PFSK-1 (cell line): Measurements from ENCODE around the gene SVIL.

Experiments
- FOXP2 ChIP-seq: optimal IDR thresholded peaks from 2 replicates; pipeline ENCODE3; 2011; ENCODE audit warnings: borderline replicate concordance, control low read depth, inconsistent platforms; ENCODE audit not compliant: insufficient read depth; ENCODE audit errors: extremely low read length, extremely low read depth
- POLR2AphosphoS5 ChIP-seq: IDR thresholded peaks from 2 replicates; pipeline ENCODE4 v1.6.1; 2012; ENCODE audit warnings: low read depth, mild to moderate bottlenecking, control low read depth, low read length, moderate library complexity
- SIN3A ChIP-seq: IDR thresholded peaks from 2 replicates; pipeline ENCODE4 v1.6.1; 2012; ENCODE audit warnings: mild to moderate bottlenecking, low read length, moderate library complexity, borderline replicate concordance; ENCODE audit not compliant: insufficient read depth
- TAF1 ChIP-seq: IDR thresholded peaks from 2 replicates; pipeline ENCODE4 v1.6.1; 2012; ENCODE audit warnings: low read length, control low read depth, borderline replicate concordance; ENCODE audit not compliant: insufficient read depth

DNA sequence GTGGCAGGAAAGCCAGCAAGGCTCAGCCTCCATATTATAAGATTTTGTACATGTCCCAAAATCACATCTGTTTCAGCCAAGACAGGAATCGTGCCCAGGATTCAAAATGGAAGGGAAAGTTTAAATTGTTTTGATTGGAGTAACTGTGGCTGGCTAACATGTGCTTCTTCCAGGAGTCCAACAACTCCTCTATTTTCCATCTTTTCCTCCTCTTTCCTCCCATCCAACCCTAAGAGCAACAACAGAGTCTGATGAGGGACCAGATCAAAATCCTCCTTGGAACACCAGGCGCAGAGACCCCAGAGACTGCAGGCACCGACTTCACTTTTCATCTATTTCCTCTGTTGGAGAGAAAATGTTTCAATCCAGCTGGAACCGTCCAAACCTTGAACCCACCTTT lies 36.0 kb upstream of the SVIL start:
- TF ChIP-seq POLR2AphosphoS5 (no peak), TAF1 (no peak), SIN3A (no peak), FOXP2 (no peak)
